Ectodermal cell (in vitro differentiated cells): ENCODE measurements around the gene MMAA. TPM values are rescaled to one million over a fixed set of nuclear protein-coding genes. Genes with fewer than 3 reads are reported as not detected.
A peak's percentile ranks its signal among the peaks of the same experiment; 100 is the strongest.
"Not testable (repeated sequence)": the region's sequence is repeated elsewhere in the genome, so short reads cannot be mapped to it uniquely, and the experiment has no call there.

ENCODE experiments used
- H3K27ac ChIP-seq: 2 replicates; pipeline ENCODE4 v1.7.0; 2013; ENCODE audit warnings: mild to moderate bottlenecking, low read depth, low read length; ENCODE audit not compliant: insufficient read depth, poor library complexity, severe bottlenecking
- H3K27me3 ChIP-seq: 2 replicates; pipeline ENCODE4 v1.7.0; 2013; ENCODE audit warnings: mild to moderate bottlenecking, low read length; ENCODE audit not compliant: insufficient read depth, control insufficient read depth, poor library complexity, severe bottlenecking
- H3K36me3 ChIP-seq: one replicate; pipeline ENCODE4 v1.7.0; 2013; ENCODE audit warnings: low read length; ENCODE audit not compliant: control insufficient read depth, insufficient read depth
- H3K4me1 ChIP-seq: one replicate; pipeline ENCODE4 v1.7.0; 2013; ENCODE audit warnings: low read length; ENCODE audit not compliant: control insufficient read depth, insufficient read depth
- H3K4me3 ChIP-seq: 2 replicates; pipeline ENCODE4 v1.7.0; 2013; ENCODE audit warnings: low read depth, low read length, control low read depth; ENCODE audit not compliant: insufficient read depth
- H3K9me3 ChIP-seq: 2 replicates; pipeline ENCODE4 v1.7.0; 2013; ENCODE audit warnings: mild to moderate bottlenecking, low read length, moderate library complexity; ENCODE audit not compliant: control insufficient read depth
- WGBS, 2 experiments: methylation state at CpG; one replicate each; pipeline ENCODE4 v1.1.7; 2013; ENCODE audit warnings: missing lambda C conversion rate in 2 of 2; 5-methylcytosine and 5-hydroxymethylcytosine counted together
- polyA plus RNA-seq, 4 experiments: library from polyadenylated mRNA; stranded (reverse); fragments of 50-300 nt; gene quantifications; one replicate each; pipeline ENCODE4 v1.2.3, GENCODE V29; 2013

The MMAA gene
- 3.7 TPM for polyA plus RNA-seq (2013, experiment 1 of 4)
- polyA plus RNA-seq (2013, experiment 2 of 4): 3.3 TPM
- polyA plus RNA-seq (2013, experiment 3 of 4): 3.1 TPM
- 3.2 TPM for polyA plus RNA-seq (2013, experiment 4 of 4)

- no peaks in the 10 kb centered on the region for H3K36me3 ChIP-seq
- H3K9me3 ChIP-seq: no peaks in the 10 kb centered on the region
- peaks cover 7% of the 10 kb centered on the region for H3K4me1 ChIP-seq
- peak within 1 kb of the TSS; percentile 82 for H3K4me3 ChIP-seq
- no peaks in the 10 kb centered on the region for H3K27me3 ChIP-seq
- peak within 1 kb of the TSS; percentile 29 for H3K27ac ChIP-seq
- 1 to 2% methylated on average over 66 of the region's 66 CpGs for WGBS, 2 experiments
These were observed at the start of gene MMAA for GRCh38 chr4:145618932-145619638. MMAA (plus strand) TSS chr4:145619385; CDS start chr4:145639140, 19,755 bp downstream.

DNA sequence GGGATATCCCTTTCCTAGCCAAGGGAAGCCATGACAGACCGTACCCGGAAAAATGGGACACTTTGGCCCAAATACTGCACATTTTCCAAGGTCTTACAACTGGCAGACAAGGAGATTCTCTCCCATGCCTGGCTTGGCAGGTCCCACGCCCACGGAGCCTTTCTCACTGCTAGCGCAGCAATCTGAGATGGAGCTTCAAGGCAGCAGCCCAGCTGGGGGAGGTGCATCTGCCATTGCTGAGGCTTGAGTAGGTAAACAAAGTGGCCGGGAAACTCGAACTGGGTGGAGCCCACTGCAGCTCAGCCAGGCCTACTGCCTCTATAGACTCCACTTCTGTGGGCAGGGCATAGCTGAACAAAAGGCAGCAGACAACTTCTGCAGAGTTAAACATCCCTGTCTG is 44.6 kb upstream of the MMAA start:
- not testable (repeated sequence) for H3K27me3 ChIP-seq, H3K4me3 ChIP-seq, H3K27ac ChIP-seq, H3K4me1 ChIP-seq, H3K36me3 ChIP-seq, H3K9me3 ChIP-seq
- 83 to 88% methylated on average over 7 of the region's 7 CpGs for WGBS, 2 experiments

GRCh38 chr4:145580906-145581305 is 38.3 kb upstream of the MMAA start:
- H3K9me3 ChIP-seq: no peaks in the 10 kb centered on the region
- H3K36me3 ChIP-seq: no peaks in the 10 kb centered on the region
- H3K27me3 ChIP-seq: no peaks in the 10 kb centered on the region
- no peak overlapping the region for H3K27ac ChIP-seq
- H3K4me3 ChIP-seq: no peak overlapping the region
- H3K4me1 ChIP-seq: no peaks in the 10 kb centered on the region
- 95 to 97% methylated on average over 3 of the region's 3 CpGs for WGBS, 2 experiments

DNA sequence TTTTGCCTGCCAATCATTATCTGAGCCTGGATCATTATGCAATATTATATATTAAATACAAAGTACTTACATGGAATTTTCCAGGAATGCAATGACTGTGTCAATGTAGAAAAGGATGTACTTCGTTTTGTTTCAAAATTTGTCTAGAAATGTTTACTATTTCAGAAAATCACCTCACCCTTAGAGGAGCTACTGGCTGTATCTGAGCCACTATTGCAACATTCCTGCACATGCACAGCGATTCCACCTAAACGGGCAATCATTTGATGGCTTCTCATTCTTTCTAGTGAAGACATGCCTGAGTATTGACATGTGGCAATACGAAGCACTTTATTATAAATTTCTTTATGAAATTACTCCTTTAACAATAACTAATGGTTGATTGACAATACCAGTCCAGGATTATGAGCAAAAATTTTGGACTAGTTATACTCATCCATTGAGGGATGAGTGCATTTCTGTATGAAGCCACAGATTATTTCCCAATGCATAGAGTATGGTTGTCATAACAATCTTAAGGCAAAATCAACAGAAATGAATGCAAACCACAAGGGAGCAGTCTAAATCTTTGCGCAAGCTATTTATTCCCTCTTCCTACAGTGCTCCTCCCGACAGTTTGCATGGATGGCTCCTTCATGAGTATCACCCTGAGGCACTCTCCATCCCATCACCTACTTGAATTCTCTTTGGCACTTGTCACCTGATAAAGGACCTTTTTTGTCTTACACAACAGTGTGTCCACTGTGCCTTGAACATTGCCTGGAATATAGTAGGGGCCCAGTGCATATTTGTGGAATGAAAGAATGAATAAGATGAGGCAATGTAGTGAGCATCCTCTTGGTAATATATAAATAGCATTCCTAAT is 35.8 kb upstream of the MMAA start:
- Histone ChIP-seq H3K27ac (no peak overlapping the region), H3K4me3 (no peak overlapping the region), H3K9me3 (no peaks in the 10 kb centered on the region), H3K27me3 (no peaks in the 10 kb centered on the region), H3K4me1 (no peaks in the 10 kb centered on the region), H3K36me3 (no peaks in the 10 kb centered on the region)
- WGBS, 2 experiments: 93 to 94% methylated on average over 4 to 5 of the region's 6 CpGs

DNA sequence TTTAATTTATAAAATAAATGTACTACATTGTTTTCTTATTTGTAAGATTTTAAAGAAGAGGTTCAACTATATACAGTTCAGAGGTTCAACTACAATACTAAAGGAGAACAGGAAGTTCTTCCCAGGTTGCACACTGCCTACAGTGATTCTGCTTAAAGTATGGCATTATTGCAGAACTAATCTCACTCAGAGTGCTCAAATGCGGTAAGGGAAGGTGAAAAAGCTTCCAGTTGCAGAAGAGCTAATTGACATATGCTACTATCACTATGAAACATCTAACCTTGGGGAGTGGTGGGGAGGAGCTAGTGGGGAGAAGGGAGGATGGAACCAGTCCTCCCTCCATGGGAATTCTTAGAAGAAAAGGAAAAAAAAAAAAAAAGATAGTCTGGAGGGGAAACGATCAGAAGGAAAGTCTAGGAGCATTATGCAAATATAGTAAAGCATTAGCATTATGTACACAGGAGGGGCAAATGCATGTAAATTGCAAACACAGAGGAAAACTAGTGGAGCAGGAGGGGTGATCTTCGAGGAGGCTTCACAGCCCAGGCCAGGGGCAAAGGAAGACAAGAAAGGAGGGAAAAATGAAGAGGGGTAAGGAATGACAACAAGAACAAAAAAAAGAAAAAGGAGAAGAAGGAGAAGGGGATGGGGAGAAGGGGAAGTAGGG is 32.0 kb upstream of the MMAA start:
- Histone ChIP-seq H3K4me3 (no peak overlapping the region), H3K27me3 (no peaks in the 10 kb centered on the region), H3K27ac (no peak overlapping the region), H3K9me3 (no peaks in the 10 kb centered on the region), H3K36me3 (no peaks in the 10 kb centered on the region), H3K4me1 (no peaks in the 10 kb centered on the region)
- WGBS, 2 experiments: 80 to 85% methylated on average over 2 to 3 of the region's 3 CpGs

DNA sequence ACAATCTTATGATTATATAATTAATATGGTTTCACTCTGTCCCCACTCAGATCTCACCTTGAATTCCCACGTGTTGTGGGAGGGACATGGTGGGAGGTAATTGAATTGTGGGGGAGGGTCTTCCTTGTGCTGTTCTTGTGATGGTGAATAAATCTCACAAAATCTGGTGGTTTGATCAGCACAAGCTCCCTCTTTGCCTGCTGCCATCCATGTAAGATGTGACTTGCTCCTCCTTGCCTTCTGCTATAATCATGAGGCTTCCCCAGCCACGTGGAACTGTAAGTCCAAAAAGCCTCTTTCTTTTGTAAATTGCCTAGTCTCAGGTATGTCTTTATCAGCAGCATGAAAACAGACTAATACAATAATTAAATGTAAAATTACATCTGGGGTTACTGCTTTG is 29.8 kb upstream of the MMAA start:
- WGBS, 2 experiments: 84 to 86% methylated on average over 2 of the region's 2 CpGs

DNA sequence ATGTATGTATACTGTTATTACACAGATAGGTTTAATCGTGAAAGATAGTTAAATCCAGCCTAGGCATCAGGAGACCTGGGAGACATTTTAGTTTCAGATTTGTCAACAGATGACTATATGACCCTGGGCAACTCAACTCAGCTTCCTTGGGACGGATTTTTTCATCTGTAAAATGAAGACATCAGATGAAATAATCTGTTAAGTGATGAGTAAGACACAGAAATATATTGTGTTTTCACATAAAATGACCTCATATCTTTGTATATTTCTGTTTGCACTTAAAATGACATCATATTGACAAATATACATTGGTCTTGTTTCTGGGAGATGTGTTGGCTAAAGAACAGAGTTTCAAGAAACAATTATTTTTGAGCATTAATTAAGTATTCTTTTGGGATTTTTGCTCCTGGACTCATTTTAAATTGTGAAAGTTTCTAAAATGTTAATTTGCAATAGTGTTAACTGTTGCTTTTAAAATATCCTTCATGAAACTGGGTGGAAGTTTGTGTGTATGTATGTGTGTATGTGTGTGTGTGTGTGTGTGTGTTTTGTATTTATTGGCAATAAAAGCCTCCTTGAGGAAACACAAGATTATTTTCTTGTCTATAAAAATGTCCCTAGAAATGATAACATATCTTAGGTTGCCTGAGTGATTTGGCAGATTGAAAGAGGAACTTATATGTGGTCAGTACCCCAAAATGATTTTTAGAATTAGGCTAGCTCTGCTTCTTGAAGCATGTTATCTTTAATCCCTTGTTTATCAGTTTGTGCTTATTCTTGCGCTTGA is 29.1 kb upstream of the MMAA start:
- Histone ChIP-seq H3K27ac (no peak overlapping the region), H3K4me3 (no peak overlapping the region), H3K36me3 (no peaks in the 10 kb centered on the region), H3K27me3 (no peaks in the 10 kb centered on the region), H3K4me1 (no peaks in the 10 kb centered on the region), H3K9me3 (no peaks in the 10 kb centered on the region)
- 87 to 93% methylated on average over 2 to 3 of the region's 3 CpGs for WGBS, 2 experiments

More for the DNA sequence above, 29.8 kb upstream of the MMAA start:
- H3K27me3 ChIP-seq, H3K36me3 ChIP-seq, H3K4me3 ChIP-seq, H3K9me3 ChIP-seq, H3K4me1 ChIP-seq, H3K27ac ChIP-seq: not testable (repeated sequence)

DNA sequence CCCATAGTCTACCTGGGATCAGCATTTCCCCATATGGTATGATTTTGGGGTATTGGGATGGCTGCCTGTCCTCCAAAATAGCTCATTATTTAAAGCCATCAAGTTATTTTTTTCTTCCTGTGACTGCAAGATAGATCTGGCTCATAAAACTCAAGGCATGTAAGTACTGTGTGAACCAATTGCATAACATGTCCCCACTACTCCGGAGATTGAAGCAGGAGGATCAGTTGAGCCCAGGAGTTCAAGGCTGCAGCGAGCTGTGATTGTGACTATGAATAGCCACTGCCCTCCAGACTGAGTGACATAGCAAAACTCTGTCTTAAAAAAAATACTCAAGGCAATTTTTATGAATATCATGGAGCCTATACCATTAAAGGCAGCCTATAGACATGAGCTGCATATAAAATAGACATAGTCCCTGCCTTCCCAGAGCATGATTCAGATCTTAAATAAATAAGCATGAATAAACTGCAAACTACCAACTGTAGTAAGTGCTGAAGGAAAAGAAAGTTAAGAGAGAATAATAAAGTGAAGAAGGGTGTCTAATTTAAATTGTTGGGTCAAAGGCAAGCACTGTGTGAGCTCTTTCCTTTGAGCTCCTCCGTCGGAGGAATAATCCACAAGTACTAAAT is 16.9 kb upstream of the MMAA start:
- Histone ChIP-seq H3K27me3 (no peaks in the 10 kb centered on the region), H3K36me3 (no peaks in the 10 kb centered on the region), H3K4me3 (no peak overlapping the region), H3K4me1 (no peaks in the 10 kb centered on the region), H3K9me3 (no peaks in the 10 kb centered on the region), H3K27ac (no peak overlapping the region)
- 94 to 98% methylated on average over 2 to 4 of the region's 4 CpGs for WGBS, 2 experiments

GRCh38 chr4:145605941-145606340 is 13.2 kb upstream of the MMAA start:
- Histone ChIP-seq H3K4me3 (no peak overlapping the region), H3K27me3 (no peaks in the 10 kb centered on the region), H3K9me3 (no peaks in the 10 kb centered on the region), H3K27ac (no peak overlapping the region), H3K36me3 (no peaks in the 10 kb centered on the region), H3K4me1 (no peaks in the 10 kb centered on the region)
